Ovary (tissue), 9 donors: ENCODE data around the gene GPHN. TPM values are rescaled to one million over a fixed set of nuclear protein-coding genes. Genes with fewer than 3 reads are reported as not detected.

Experiments
- DNase-seq, 5 donors: peaks; one replicate each; pipeline ENCODE4 v3.0.0-alpha.2; 2019 to 2020
- H3K27ac ChIP-seq, 2 donors: fragments of 200-600 bp; one replicate each; pipeline versions ENCODE4 v1.5.1 to v1.8.0; 2019 to 2022
- H3K27me3 ChIP-seq: fragments of 200-600 bp; one replicate; pipeline ENCODE4 v1.8.0; 2022
- H3K36me3 ChIP-seq: fragments of 200-600 bp; sonication (generic); one replicate; pipeline ENCODE4 v1.5.1; 2019
- H3K4me1 ChIP-seq: one replicate; pipeline ENCODE4 v1.8.1; 2013; ENCODE audit warnings: mild to moderate bottlenecking, moderate library complexity; ENCODE audit not compliant: insufficient read depth
- H3K4me3 ChIP-seq: fragments of 200-600 bp; sonication (generic); one replicate; pipeline ENCODE4 v1.5.1; 2017
- H3K9me3 ChIP-seq, 2 donors: fragments of 200-600 bp in 1 of 2; sonication (generic) in 1 of 2; one replicate each; pipeline versions ENCODE4 v1.5.1 to v1.8.1; 2013 to 2019; ENCODE audit warnings: mild to moderate bottlenecking in 1 of 2, moderate library complexity in 1 of 2
- CTCF ChIP-seq, 3 donors: fragments of 450-650 bp in 2 of 3; fragments of 200-600 bp in 1 of 3; IDR thresholded peaks; one replicate each; pipeline versions ENCODE4 v1.5.1 to v1.8.0; 2016 to 2022; ENCODE audit warnings: antibody characterized with exemption in 3 of 3, mild to moderate bottlenecking in 1 of 3
- EP300 ChIP-seq: sonication (generic); formaldehyde crosslinking; IDR thresholded peaks from one replicate; pipeline ENCODE4 v1.6.1; 2017; ENCODE audit warnings: antibody characterized with exemption
- POLR2A ChIP-seq: fragments of 450-650 bp; IDR thresholded peaks from one replicate; pipeline ENCODE4 v1.6.1; 2017; ENCODE audit warnings: antibody characterized with exemption, mild to moderate bottlenecking, moderate library complexity
- WGBS, 3 donors: extraction: QIAGEN DNeasy Blood & Tissue Kit in 1 of 3; methylation state at CpG; one replicate each; pipeline versions ENCODE4 v1.1.5 to v1.1.7; 2013 to 2017; 5-methylcytosine and 5-hydroxymethylcytosine counted together
- intact Hi-C, 4 donors: fragments of 100-400 bp; cut with DNase I; formaldehyde crosslinking; loops; one replicate each; pipeline versions ENCODE4 v1.11.0 to v1.15.1; 2022 to 2023
- polyA plus RNA-seq, 2 donors: library from polyadenylated mRNA; stranded (reverse); fragments of 200-250 nt in 1 of 2; fragments of 350-450 nt in 1 of 2; fragmentation: Illumina TruSeq in 1 of 2; extraction: RNeasy Lipid Tissue Mini Kit (QIAGEN cat#74804) in 1 of 2; gene quantifications; one replicate each; pipeline ENCODE4 v1.2.3, GENCODE V29; 2013 to 2014
- total RNA-seq, 7 donors: library from RNA; depleted of rRNA in 2 of 7; stranded (reverse); fragments of >200 nt in 2 of 7; fragmentation: NEBNext Ultra II Directional in 3 of 7; extraction: Animal tissue kit (Norgen Biotek cat#: 25700) in 3 of 7; gene quantifications; one replicate each; pipeline versions ENCODE4 v1.1.0 to v1.2.4, GENCODE V29; 2016 to 2023
- donor health status: DM: no; HTN: no; CAD: no; lungs with moderate emphysema.
- donor health status: DM: no; HTN: no; CAD: no.
- donor health status: Bipolar disorder and iron deficiency.
- donor health status: DM: yes; HTN: yes; CAD: no.
- donor health status: DM: no; HTN: no; CAD: no.
- donor health status: DM: yes; HTN: yes; CAD: no.

Gene GPHN
- total and polyA plus RNA-seq, 9 donors = 8.3 to 44.9 (median 20.3) TPM

- TF ChIP-seq POLR2A = no peak
- TF ChIP-seq CTCF (IDR thresholded peaks at IDR 0.05) = no peak
- TF ChIP-seq EP300 = no peak
These were observed 691.1 kb downstream of the GPHN start for GRCh38 chr14:67199016-67199415.

GRCh38 chr14:67207810-67208209 lies 699.9 kb downstream of the GPHN start:
- intact Hi-C loops = no loop called here

More at GRCh38 chr14:67199016-67199415, 691.1 kb downstream of the GPHN start:
- no peak for DNase-seq
- Histone ChIP-seq H3K4me3 (no peak overlapping the region), H3K4me1 (no peaks in the 10 kb centered on the region), H3K27ac (no peak overlapping the region), H3K27me3 (no peaks in the 10 kb centered on the region), H3K9me3 (no peaks in the 10 kb centered on the region), H3K36me3 (no peaks in the 10 kb centered on the region)
- WGBS, 3 donors = 91 to 97% (median 94%) methylated on average over 6 of the region's 6 CpGs
- intact Hi-C loops = no loop called here

GRCh38 chr14:67218126-67218525 lies 710.2 kb downstream of the GPHN start:
- WGBS, 3 donors = 48 to 88% (median 68%) methylated on average over 2 of the region's 2 CpGs

More at GRCh38 chr14:67207810-67208209, 699.9 kb downstream of the GPHN start:
- TF ChIP-seq CTCF (IDR thresholded peaks at IDR 0.05) (no peak), EP300 (no peak), POLR2A (no peak)
- no peaks in the 10 kb centered on the region for H3K27me3 ChIP-seq
- H3K9me3 ChIP-seq = no peaks in the 10 kb centered on the region
- no peak overlapping the region for H3K27ac ChIP-seq
- H3K36me3 ChIP-seq = no peaks in the 10 kb centered on the region
- 84 to 90% (median 87%) methylated on average over 8 of the region's 8 CpGs for WGBS, 3 donors
- no peaks in the 10 kb centered on the region for H3K4me1 ChIP-seq
- H3K4me3 ChIP-seq = no peak overlapping the region
- DNase-seq = no peak

GRCh38 chr14:67221248-67221981 lies 713.5 kb downstream of the GPHN start:
- Histone ChIP-seq H3K27ac (no peak overlapping the region), H3K27me3 (no peaks in the 10 kb centered on the region), H3K36me3 (no peaks in the 10 kb centered on the region), H3K9me3 (no peaks in the 10 kb centered on the region), H3K4me3 (no peak overlapping the region), H3K4me1 (no peaks in the 10 kb centered on the region)
- TF ChIP-seq CTCF (IDR thresholded peaks at IDR 0.05) (no peak), EP300 (no peak), POLR2A (no peak)
- intact Hi-C loops = no loop called here
- no peak for DNase-seq
- 74 to 78% (median 77%) methylated on average over 6 of the region's 6 CpGs for WGBS, 3 donors

More at GRCh38 chr14:67218126-67218525, 710.2 kb downstream of the GPHN start:
- Histone ChIP-seq H3K4me3 (no peak overlapping the region), H3K9me3 (no peaks in the 10 kb centered on the region), H3K27ac (no peak overlapping the region), H3K27me3 (no peaks in the 10 kb centered on the region), H3K4me1 (no peaks in the 10 kb centered on the region), H3K36me3 (no peaks in the 10 kb centered on the region)
- intact Hi-C loops = no loop called here
- DNase-seq = no peak
- no peak for TF ChIP-seq EP300
- no peak for TF ChIP-seq CTCF (IDR thresholded peaks at IDR 0.05)
- TF ChIP-seq POLR2A = no peak
